Fibroblast of villous mesenchyme (primary cell): Measurements from ENCODE around the gene KCTD19. TPM values are rescaled to one million over a fixed set of nuclear protein-coding genes. Genes with fewer than 3 reads are reported as not detected.
A peak's percentile ranks its signal among the peaks of the same experiment; 100 is the strongest.

Source experiments
- DNase-seq: peaks from one replicate; pipeline ENCODE4 v3.0.0-alpha.2; 2010; ENCODE audit warnings: low read depth
- H3K4me3 ChIP-seq: 2 replicates; pipeline ENCODE4 v1.5.1; 2011; ENCODE audit warnings: low read depth, mild to moderate bottlenecking, low read length
- CTCF ChIP-seq: IDR thresholded peaks from 2 replicates; pipeline ENCODE4 v1.5.1; 2012; ENCODE audit warnings: low read depth, mild to moderate bottlenecking, low read length; ENCODE audit not compliant: insufficient read depth
- total RNA-seq: library from RNA; depleted of rRNA; stranded (reverse); fragments of >200 nt; gene quantifications from 2 replicates; pipeline ENCODE4 v1.2.3, GENCODE V29; 2012

Gene KCTD19
- total RNA-seq, 1 donor: under 0.01 TPM

- TF ChIP-seq CTCF: no peak
- H3K4me3 ChIP-seq: no peak overlapping the region
- no peak for DNase-seq
Observed at GRCh38 chr16:67298277-67298676, 28.3 kb downstream of the KCTD19 start.

- no peak overlapping the region for H3K4me3 ChIP-seq
- no peak for TF ChIP-seq CTCF
- DNase-seq: peak; percentile 84
Observed at GRCh38 chr16:67296420-67296819, 30.1 kb downstream of the KCTD19 start.

- peak; percentile 80 for DNase-seq
- peak; percentile 21 for TF ChIP-seq CTCF
- H3K4me3 ChIP-seq: no peak overlapping the region
Observed at GRCh38 chr16:67294938-67295361, 31.6 kb downstream of the KCTD19 start.

- DNase-seq: no peak
- H3K4me3 ChIP-seq: no peak overlapping the region
- no peak for TF ChIP-seq CTCF
Observed at GRCh38 chr16:67294171-67294757, 32.3 kb downstream of the KCTD19 start.

GRCh38 chr16:67291461-67291860, 35.1 kb downstream of the KCTD19 start:
- DNase-seq: no peak
- TF ChIP-seq CTCF: no peak
- no peak overlapping the region for H3K4me3 ChIP-seq

GRCh38 chr16:67287960-67288359, 38.6 kb downstream of the KCTD19 start:
- no peak for TF ChIP-seq CTCF
- H3K4me3 ChIP-seq: no peak overlapping the region

More at GRCh38 chr16:67287960-67288359, 38.6 kb downstream of the KCTD19 start:
- no peak for DNase-seq
